NCI-H128 (cell line): ENCODE results near the gene CRABP1.

Experiments used
- DNase-seq: peaks from one replicate; lab custom pipeline; 2025; ENCODE audit not compliant: unreplicated experiment; lab: John Stamatoyannopoulos, UW

The CRABP1 gene

DNA sequence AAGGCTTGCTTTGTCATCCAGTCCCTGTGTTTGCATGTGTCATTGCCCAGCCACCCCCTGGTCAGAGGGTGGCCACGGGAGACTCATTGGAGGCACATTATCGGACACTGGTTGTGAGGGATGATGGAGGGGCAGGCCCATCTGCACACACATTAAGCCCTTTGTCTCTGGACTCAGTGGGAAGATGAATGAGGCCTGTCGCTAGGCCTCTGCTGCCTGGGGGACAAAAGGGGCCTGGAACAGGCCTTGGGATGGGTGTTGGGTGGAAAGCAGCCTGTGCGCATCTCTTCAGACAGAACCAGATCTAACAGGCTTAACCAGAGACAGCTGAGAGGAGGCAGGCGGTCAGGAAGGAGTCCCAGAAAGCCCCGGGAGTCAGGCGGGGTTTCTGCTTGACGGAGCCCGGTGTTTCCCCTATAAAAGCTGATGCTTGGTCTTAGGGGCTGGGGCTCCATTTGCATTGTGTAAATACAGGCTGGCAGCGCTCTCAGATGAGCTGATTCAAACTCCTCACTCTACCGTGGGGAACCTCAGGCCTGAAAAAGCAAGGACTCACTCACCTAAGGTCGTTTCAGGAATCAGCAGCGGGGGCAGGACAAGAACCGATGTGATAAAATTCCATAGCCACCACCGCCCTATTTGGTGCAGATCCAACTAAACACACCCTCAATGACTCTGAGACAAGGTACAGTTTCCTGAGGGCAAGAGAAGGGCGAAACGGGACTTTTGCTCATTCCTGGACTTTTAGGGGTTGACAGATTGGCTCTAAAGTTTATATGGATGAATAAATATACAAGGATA is 23.7 kb upstream of the CRABP1 start:
- no peak for DNase-seq

- DNase-seq, result no peak
Observed at GRCh38 chr15:78317145-78317836, 22.9 kb upstream of the CRABP1 start.

DNA sequence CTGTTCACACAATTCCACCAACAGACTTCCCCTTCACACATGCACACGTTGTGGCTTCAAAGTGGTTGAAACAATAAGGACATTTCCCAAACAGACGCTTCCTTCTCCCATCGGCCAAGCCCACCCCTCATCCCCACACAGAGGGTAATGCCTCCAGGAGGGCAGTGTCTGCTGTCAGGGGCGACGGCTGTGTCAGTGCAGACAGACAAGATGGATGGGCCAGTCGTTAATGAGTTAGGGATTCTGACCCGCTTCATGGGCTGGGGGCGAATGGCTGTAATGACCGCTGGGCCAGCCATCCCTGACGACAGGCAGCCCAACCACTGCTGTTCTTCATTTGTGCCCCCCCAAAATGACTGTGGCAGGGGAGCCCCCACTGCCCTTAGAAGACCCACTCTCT is 20.6 kb upstream of the CRABP1 start:
- no peak for DNase-seq

GRCh38 chr15:78320183-78320582 is 20.0 kb upstream of the CRABP1 start:
- no peak for DNase-seq

GRCh38 chr15:78321041-78321570 is 19.0 kb upstream of the CRABP1 start:
- DNase-seq, result no peak

- no peak for DNase-seq
Observed at GRCh38 chr15:78321786-78322185, 18.4 kb upstream of the CRABP1 start.

- no peak for DNase-seq
Observed at GRCh38 chr15:78322243-78322642, 17.9 kb upstream of the CRABP1 start.

- no peak for DNase-seq
Observed at GRCh38 chr15:78322724-78323521, 17.2 kb upstream of the CRABP1 start.

DNA sequence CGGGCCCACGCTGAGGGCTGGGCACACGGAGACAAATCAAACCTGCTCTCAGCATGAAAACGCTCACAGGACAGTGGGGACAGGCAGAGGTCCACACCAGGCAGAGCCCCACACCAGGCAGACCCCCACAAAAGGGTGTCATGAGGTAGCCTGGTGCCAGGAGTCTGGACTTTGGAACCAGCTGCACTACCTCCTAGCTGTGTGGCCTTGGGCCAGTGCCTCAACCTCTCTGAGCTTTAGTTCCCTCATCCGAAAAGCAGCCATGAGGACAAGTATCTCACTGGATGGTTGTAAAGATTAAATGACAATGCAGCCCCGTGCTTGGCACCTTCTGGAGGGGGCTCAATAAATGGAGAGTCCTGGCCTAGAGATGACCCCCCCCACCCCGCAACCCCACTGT is 16.5 kb upstream of the CRABP1 start:
- DNase-seq, result no peak

DNA sequence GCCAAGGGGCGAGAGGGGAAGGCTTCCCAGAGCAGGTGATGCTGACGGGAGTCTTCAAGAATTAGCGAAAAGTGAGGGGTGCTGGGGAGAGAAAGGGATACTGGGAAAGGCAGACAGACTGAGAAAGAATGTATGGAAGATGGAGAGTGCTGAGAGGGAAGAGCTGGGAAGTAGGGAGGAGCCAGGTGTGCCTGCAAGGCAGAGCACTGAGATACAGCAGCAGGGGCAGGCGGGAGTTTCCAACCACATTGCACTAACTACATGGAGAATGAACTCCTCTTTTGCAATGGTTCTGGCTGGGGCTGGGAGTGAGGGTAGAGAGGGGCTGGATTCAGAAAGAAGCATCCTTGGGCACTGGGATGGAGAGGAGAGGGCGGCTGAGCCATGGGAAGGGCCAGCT is 16.0 kb upstream of the CRABP1 start:
- DNase-seq, result no peak

- DNase-seq, result no peak
Observed at GRCh38 chr15:78325092-78325843, 14.9 kb upstream of the CRABP1 start.

DNA sequence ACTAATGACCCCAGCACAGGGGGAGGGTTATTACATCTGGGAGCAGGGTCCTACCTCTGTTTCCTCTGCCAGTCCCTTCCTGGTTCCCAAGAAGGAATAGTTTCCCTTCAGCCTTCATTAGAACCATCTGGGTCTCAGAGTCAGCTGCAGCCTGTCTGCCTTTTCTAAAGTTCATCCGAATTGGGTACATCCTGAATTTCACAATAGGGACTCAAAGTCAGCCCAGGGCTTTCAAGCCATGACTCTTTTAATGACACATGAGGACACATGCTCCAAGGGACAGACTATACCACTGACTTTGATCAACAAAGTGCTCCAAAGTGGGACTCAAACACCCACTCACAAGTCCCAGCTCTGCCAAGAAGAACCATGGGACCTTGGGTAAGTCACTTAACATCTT is 12.7 kb upstream of the CRABP1 start:
- DNase-seq, result no peak

DNA sequence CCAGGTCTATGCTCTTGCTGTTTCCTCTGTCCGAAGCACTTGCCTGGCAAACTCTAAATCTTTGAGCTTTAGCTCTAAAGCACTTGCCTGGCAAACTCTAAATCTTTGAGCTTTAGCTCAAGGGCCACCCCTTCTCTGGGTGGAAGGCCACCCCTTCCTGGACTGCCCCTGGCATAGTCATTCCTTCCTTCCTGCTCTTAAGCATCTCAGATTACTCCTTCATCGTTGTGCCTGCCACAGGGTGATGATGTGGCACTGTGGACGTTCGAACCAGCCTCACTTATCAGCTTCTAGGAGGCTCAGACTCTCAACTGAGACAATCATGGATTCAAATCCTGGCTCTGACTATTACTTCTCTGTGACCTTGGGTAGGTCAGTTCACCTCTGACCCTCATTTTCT is 10.5 kb upstream of the CRABP1 start:
- DNase-seq, result no peak

DNA sequence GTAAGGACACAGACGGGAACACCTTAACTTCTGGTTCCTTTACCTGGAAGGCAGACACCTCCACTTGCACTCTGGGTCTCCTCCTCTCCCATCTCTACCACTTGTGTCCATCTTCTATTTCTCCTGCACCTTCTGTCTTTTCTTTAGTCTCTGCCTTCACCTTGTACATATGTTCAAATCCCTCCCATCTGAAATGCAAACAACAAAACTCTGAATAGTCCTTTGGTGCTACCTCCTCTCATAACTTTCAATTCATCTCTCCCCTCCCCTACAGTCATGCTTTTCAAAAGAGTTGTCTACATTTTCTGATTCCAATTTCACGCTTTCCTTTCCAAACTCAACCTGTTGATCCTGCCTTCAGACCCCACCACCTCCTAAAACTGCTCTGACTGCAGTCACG is 5.3 kb upstream of the CRABP1 start:
- no peak for DNase-seq

GRCh38 chr15:78335985-78336384 is 4.2 kb upstream of the CRABP1 start:
- DNase-seq, result no peak

- DNase-seq, result no peak
Observed at GRCh38 chr15:78338781-78339180, 1.4 kb upstream of the CRABP1 start.

- no peak for DNase-seq
Observed at GRCh38 chr15:78339559-78339958, 594 bp upstream of the CRABP1 start.

- no peak for DNase-seq
Observed at GRCh38 chr15:78341057-78341987, 1.2 kb downstream of the CRABP1 start.

DNA sequence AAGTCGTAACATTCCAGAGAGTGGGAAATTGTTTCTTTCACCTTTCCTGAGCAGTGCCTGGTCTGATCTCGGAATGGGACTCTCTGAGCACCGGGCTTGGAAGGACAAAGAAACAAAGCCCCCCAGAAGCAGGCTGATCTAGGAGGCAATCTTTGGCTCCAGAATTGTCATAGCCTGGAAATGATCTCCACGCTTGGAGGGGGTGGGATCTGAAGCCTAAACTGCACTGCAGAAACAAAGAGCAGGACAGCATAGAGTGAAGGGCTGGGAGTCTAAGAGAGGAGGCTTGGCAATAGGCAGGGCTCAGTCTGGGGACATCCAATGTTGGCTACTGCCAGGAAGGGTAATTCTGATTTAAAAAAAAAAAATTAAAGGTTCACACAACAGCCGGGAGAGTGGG is 1.9 kb downstream of the CRABP1 start:
- DNase-seq, result no peak
